ENCODE results near the gene TLE2. TPM values are rescaled to one million over a fixed set of nuclear protein-coding genes. Genes with fewer than 3 reads are reported as not detected.

The TLE2 gene
- total RNA-seq, 1 donor from 2014 or later = 53.2 TPM

- H3K36me3 ChIP-seq = no peaks in the 10 kb centered on the region
- no peak for DNase-seq
- no peaks in the 10 kb centered on the region for H3K9me3 ChIP-seq (replicated peaks)
- intact Hi-C loops (cut with micrococcal nuclease) = no loop called here
- H3K27me3 ChIP-seq (ENCODE audit: low read depth) = no peaks in the 10 kb centered on the region
- TF ChIP-seq CTCF (IDR thresholded peaks at IDR 0.05; ENCODE audit: borderline replicate concordance) = no peak
- peaks cover 33% of the 10 kb centered on the region for H3K4me1 ChIP-seq
- H3K27ac ChIP-seq (replicated peaks) = peak overlapping the region; percentile 96
- H3K4me3 ChIP-seq = no peak overlapping the region
Observed at GRCh38 chr19:3033595-3034405, 4.7 kb upstream of the TLE2 start.

- H3K4me1 ChIP-seq = peaks cover 38% of the 10 kb centered on the region
- H3K27me3 ChIP-seq (ENCODE audit: low read depth) = no peaks in the 10 kb centered on the region
- TF ChIP-seq CTCF (IDR thresholded peaks at IDR 0.05; ENCODE audit: borderline replicate concordance) = no peak
- intact Hi-C loops (cut with micrococcal nuclease) = no loop called here
- H3K4me3 ChIP-seq = no peak overlapping the region
- DNase-seq = no peak
- no peaks in the 10 kb centered on the region for H3K36me3 ChIP-seq
- no peak overlapping the region for H3K27ac ChIP-seq (replicated peaks)
- no peaks in the 10 kb centered on the region for H3K9me3 ChIP-seq (replicated peaks)
Observed at GRCh38 chr19:3031607-3031867, 2.5 kb upstream of the TLE2 start.

- TF ChIP-seq CTCF (IDR thresholded peaks at IDR 0.05; ENCODE audit: borderline replicate concordance) = no peak
- no peaks in the 10 kb centered on the region for H3K36me3 ChIP-seq
- intact Hi-C loops (cut with micrococcal nuclease) = no loop called here
- DNase-seq = no peak
- H3K9me3 ChIP-seq (replicated peaks) = no peaks in the 10 kb centered on the region
- H3K4me1 ChIP-seq = peaks cover 19% of the 10 kb centered on the region
- H3K27me3 ChIP-seq (ENCODE audit: low read depth) = no peaks in the 10 kb centered on the region
- peak overlapping the region; percentile 72 for H3K27ac ChIP-seq (replicated peaks)
- peak overlapping the region; percentile 81 for H3K4me3 ChIP-seq
Observed at GRCh38 chr19:3028305-3029064, 595 bp downstream of the TLE2 start.

GRCh38 chr19:3027981-3028304 is 1.1 kb downstream of the TLE2 start:
- no peak for TF ChIP-seq CTCF (IDR thresholded peaks at IDR 0.05; ENCODE audit: borderline replicate concordance)
- Histone ChIP-seq H3K9me3 (replicated peaks) (no peaks in the 10 kb centered on the region), H3K4me3 (peak overlapping the region; percentile 81), H3K27me3 (ENCODE audit: low read depth) (no peaks in the 10 kb centered on the region), H3K27ac (replicated peaks) (peak overlapping the region; percentile 72), H3K36me3 (no peaks in the 10 kb centered on the region), H3K4me1 (peaks cover 19% of the 10 kb centered on the region)
- no peak for DNase-seq
- intact Hi-C loops (cut with micrococcal nuclease) = no loop called here

- H3K4me3 ChIP-seq = peak overlapping the region; percentile 81
- TF ChIP-seq CTCF (IDR thresholded peaks at IDR 0.05; ENCODE audit: borderline replicate concordance) = no peak
- no peaks in the 10 kb centered on the region for H3K9me3 ChIP-seq (replicated peaks)
- no peak for DNase-seq
- no peaks in the 10 kb centered on the region for H3K36me3 ChIP-seq
- no peaks in the 10 kb centered on the region for H3K27me3 ChIP-seq (ENCODE audit: low read depth)
- H3K4me1 ChIP-seq = peaks cover 19% of the 10 kb centered on the region
- intact Hi-C loops (cut with micrococcal nuclease) = no loop called here
- no peak overlapping the region for H3K27ac ChIP-seq (replicated peaks)
Observed at GRCh38 chr19:3027292-3027691, 1.8 kb downstream of the TLE2 start.

Data from left ventricle myocardium inferior (tissue), 1 donor.